GM21390 (cell line): Measurements from ENCODE around the gene RYR3.

Experiments used
- ATAC-seq: cut with Tn5 transposase; IDR thresholded peaks from one replicate; pipeline ENCODE4 v1.9.1; 2021; ENCODE audit not compliant: unreplicated experiment

The RYR3 gene

DNA sequence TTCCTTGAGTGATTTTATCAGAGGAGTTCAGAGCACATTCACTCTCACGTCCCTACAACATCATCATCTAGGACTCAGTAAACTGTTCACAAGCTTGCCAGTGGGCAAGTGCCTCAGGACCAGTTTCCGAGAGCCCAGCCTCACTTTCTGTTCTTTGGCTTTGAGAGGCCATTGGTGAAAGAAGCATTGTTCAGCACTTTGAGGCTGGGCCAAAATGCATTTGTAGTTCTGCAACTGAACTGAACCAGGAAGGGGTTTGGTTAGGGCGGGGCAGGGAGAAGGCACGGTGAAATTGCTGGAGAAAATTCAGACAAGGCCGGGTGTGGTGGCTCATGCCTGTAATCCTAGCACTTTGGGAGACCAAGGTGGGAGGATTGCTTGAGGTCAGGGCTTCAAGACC is 435.4 kb downstream of the RYR3 start:
- no peak for ATAC-seq

DNA sequence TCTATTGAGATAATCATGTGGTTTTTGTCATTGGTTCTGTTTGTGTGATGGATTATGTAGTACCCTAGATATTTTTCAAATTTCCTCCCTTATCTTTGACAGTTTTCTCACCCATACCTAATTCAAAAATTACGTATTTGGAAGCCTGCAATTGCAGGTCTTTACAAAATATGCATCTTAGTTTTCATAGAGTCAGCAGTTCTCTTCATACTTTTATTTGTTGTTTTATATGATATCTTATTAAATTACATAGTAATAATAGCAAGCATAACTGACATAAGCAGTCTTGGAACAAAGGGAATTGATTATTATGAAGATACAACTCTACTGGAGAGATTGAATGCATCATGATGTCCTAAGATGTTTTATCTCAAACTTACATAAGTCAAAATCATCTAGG is 442.2 kb downstream of the RYR3 start:
- no peak for ATAC-seq

GRCh38 chr15:33754242-33754641 is 443.5 kb downstream of the RYR3 start:
- no peak for ATAC-seq

GRCh38 chr15:33756961-33757360 is 446.2 kb downstream of the RYR3 start:
- ATAC-seq: no peak

GRCh38 chr15:33757516-33758232 is 446.9 kb downstream of the RYR3 start:
- no peak for ATAC-seq

DNA sequence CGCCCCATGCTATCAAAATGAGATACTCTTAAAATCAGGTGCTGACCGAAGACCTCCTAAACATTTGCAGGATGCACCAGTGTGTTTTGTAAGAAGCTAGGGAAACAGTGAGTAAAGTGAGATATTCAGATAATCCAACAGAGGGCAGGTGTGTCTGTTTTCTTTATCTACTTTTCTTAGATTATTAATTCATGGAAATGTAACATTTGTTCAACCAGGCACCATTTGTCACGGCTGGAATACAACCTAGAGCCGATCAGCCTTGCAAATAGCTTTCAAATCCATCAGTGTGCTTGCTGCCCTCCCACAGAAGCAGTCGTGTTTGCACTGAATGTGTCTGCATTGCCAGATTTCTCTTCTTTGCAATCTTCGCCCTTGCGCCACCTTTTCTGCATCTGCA is 455.6 kb downstream of the RYR3 start:
- ATAC-seq: no peak

DNA sequence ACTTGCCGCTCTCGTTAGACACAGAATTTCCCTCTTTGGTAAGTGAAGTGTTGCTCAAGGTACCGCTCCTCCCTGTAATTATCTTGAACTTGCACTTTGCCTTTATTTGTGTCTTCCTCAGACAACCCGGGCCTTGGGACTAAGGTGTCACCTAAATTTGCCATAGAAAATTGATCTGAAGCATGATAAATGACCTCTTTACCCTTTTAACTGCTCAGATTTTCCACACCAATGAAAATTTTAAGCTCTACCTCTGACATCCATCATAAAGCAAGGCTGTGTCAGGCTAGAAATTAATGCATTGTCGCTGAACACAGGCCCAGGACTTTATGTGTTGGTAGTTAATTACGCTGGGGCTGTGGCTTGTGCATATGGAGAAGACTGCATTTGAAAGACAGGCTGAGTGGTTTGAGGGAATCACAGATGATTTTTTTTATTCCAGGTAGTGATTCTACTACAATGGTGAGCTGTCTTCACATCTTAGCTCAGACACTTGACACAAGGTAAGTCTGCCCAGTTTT is 458.0 kb downstream of the RYR3 start:
- ATAC-seq: no peak

DNA sequence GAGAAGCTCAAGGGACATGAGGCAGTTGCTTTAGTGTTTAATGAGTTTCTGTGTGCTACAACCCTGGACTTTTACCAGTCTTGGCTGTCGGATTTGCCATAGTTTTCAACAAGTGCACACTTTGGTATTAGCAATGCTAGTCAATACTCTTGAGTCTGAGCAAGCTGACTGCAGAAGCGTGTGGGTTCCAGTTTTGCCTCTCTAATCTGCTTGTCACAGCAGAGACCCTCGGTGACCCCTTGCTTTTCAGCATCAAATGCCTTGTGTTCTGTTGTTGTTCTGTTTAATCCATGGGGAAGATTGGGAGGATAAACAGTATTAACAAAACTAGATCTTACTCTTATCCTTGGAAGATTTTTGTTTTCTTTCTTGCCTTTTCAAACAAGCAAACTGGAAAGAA is 463.2 kb downstream of the RYR3 start:
- ATAC-seq: no peak

GRCh38 chr15:33778852-33779251 is 468.1 kb downstream of the RYR3 start:
- no peak for ATAC-seq

DNA sequence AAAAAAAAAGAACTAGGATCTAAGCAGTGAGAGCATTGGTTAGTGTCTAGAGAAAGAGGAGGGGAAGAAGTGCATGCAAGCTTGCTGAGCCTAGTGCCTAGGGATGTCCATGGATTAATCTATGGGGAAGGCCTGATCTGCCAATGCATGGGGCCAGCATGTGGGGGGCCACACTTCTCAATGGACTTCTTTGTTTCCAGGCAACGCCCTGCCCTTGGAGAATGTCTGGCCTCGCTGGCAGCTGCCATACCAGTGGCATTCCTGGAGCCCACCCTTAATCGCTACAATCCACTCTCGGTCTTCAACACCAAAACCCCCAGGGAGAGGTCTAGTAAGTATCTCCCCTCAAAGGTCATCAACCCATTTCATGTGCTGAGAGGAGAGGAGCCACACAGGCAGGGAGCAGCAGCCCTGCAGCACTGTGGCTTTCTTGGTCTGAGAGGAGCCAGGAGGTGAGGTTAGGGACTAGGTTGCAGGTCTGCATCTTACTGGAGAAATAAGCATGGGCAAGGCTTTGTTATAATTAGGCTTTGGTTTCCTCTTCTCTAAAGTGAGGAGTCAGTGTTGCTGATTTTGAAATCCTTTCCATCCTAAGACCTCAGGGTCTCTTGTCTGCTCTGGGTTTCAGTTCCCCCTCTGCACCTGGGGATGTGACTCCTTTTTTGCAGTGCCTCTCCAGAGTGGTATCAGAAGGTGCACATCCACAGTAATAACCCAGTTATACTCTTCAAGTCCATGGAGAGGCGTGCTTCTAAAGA is 469.4 kb downstream of the RYR3 start:
- no peak for ATAC-seq

- ATAC-seq: no peak
These were observed 472.2 kb downstream of the RYR3 start for GRCh38 chr15:33782966-33783365.

DNA sequence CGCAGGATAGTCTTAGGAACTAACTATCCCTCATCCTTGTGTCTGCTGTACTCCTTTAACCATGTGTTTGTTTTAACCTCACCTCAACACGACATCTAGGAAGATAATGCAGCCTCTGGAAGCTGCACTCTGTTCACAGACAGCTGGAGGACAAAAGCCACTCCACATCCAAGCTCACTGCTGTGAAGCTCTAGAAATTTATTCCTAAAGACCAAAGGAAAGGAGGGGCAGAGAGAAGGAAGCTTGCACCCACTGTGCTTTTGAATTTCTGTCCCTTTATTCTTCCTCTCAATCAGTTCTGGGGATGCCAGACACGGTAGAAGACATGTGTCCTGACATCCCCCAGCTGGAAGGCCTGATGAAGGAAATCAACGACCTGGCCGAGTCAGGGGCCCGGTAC is 474.6 kb downstream of the RYR3 start:
- no peak for ATAC-seq

DNA sequence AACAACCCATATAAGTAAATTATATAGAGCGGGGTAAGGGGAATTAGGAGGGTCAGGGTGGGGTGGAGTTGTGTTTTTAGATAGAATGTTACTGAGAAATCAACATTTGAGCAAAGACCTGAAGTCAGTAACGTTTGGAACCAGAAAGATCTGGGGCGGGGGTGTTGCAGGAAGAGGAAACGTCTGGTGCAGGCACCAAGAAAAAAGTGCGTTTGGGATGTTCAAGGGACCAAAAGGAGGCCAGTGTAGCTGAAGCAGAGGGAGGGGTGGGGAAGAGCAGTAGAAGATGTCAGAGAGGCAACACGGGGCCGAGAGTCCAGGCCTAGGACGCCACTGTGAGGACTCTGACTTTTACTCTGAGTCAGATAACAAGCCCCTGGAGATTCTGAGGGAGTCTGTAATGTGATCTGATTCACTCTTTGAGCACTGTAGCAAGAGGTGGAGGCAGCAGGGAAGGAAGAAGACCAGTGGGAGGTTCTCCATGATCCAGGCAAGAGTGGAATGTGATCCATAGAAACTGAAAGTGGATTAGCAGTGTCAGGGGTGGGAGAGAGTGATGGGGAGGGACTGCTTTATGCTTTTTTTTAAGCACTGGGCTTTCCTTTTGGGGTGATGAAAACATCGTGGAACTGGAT is 478.3 kb downstream of the RYR3 start:
- no peak for ATAC-seq

GRCh38 chr15:33794453-33794852 is 483.7 kb downstream of the RYR3 start:
- ATAC-seq: no peak

- no peak for ATAC-seq
These were observed 484.3 kb downstream of the RYR3 start for GRCh38 chr15:33795070-33795469.

DNA sequence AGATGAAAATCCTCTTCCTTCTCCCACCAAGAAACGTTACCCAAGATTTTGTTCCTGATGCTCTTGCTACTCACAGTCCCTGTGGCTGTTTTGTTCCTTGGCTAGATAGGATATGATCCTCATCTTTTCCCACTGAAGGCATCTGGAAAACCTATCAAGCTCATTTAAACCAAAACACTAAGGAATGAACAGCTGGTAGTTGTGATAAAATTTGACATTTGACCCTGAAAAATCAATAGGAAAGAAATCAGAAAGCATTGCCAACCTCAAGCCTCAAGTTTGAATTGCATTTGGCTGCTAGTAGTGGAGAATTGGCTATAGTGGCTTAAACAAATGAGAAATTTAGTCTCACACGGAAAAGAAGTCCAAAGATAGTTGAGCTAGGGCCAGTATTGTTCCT is 486.9 kb downstream of the RYR3 start:
- no peak for ATAC-seq

DNA sequence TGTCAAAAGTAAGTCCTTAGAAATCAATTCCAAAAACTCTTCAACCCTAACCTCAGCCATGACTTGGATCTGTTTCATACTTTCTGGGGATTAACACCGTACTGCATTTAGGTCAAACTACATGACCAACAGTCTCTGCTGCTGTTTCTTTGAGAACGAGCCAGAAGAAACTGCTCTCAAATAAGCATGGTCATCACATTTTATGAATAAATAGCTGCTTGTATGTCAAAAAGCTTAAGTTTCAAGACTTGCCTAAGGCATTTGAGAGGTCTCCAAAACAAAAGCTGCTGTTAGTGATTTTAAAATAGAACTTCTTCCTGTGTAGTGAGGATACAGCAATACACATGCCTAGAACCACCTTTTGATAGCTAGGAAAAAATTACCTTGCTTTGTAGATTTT is 491.2 kb downstream of the RYR3 start:
- ATAC-seq: no peak

DNA sequence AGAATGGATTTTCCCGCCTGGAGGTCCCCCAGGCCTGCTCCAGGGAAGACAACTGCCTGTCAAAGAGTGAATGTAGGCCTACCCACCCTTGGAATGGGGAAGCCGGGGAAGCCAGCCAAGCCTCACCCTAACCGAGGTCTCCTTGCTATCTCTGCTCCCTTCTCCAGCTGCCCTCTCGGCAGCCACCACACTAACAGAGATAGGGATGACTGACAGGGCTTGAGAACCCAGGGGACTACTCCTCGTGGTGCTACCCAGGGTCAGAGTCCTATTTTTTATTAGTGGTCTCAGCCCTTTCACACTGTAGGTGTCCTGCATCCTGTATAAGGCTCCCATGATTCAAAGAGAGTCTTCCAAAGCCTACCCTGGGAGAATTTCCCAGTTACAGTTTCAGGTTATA is 496.9 kb downstream of the RYR3 start:
- no peak for ATAC-seq

DNA sequence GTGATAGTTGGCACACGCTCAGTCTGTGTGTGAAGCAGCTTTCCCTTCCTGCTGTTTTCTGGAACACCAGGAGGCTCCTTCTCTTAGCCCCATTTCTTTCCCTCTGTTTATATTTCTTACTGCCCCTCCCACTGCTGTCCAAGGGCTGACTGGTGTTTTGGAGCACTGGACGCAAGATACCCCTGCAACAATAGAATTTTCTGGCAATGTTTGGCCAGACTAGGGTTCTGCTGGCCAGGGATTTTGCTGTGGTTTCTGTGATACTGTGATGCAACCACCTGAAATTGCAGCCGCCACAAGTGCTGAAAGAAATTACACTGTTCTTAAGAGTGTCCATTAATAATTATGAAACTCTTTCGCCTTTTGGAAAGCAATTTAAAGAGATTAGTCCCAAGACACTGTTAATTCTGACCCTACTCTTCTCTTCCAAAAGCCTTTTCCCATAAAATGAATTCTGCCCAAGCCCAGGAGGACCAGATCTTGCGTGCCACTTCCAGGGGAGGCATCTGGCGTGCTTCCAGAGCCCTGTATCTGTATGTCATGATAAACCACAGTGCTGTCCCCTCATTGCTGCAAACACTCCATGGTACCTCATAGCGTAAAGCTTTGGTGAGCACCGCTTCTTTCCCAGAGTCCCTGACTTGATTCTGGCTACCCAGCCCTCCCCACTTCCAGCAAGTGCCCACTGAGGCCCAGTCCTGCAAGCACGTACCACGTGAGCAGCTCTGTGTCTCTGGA is 498.1 kb downstream of the RYR3 start:
- ATAC-seq: no peak

- no peak for ATAC-seq
These were observed 499.4 kb downstream of the RYR3 start for GRCh38 chr15:33810073-33810595.

GRCh38 chr15:33810806-33811205 is 500.0 kb downstream of the RYR3 start:
- no peak for ATAC-seq
